Natural killer cell (primary cell): ENCODE measurements around the gene SOX13. TPM values are rescaled to one million over a fixed set of nuclear protein-coding genes. Genes with fewer than 3 reads are reported as not detected.

Experiments
- ATAC-seq, 3 donors: fragments of 150-1000 bp in 2 of 3; fragments of 200-7000 bp in 1 of 3; cut with Tn5 transposase; 1 replicate in 1 of 3; 2 replicates in 2 of 3; pipeline ENCODE4 v1.10.0; 2021; ENCODE audit warnings: mild to moderate bottlenecking in 2 of 3, moderate library complexity in 2 of 3
- DNase-seq, 2 donors: peaks; one replicate each; pipeline versions ENCODE4 v3.0.0 to v3.0.0-alpha.2; 2013 to 2021; ENCODE audit warnings: mixed read lengths in 1 of 2
- H3K27ac ChIP-seq: one replicate; pipeline ENCODE4 v1.5.1; 2013; ENCODE audit warnings: mild to moderate bottlenecking, low read length
- H3K27me3 ChIP-seq: one replicate; pipeline ENCODE4 v1.6.1; 2013; ENCODE audit warnings: low read length; ENCODE audit not compliant: control insufficient read depth, insufficient read depth
- H3K36me3 ChIP-seq: one replicate; pipeline ENCODE4 v1.6.1; 2013; ENCODE audit warnings: low read length; ENCODE audit not compliant: control insufficient read depth, insufficient read depth
- H3K4me1 ChIP-seq: one replicate; pipeline ENCODE4 v1.6.1; 2013; ENCODE audit warnings: low read length; ENCODE audit not compliant: control insufficient read depth, insufficient read depth
- H3K4me3 ChIP-seq: one replicate; pipeline ENCODE4 v1.5.1; 2013; ENCODE audit warnings: low read length
- H3K9me3 ChIP-seq: one replicate; pipeline ENCODE4 v1.6.1; 2013; ENCODE audit warnings: low read length; ENCODE audit not compliant: control insufficient read depth, insufficient read depth
- H3K27ac Mint-ChIP-seq, 2 donors: one replicate each; pipeline ENCODE4 v1.8.0; 2022; ENCODE audit warnings: mild to moderate bottlenecking in 2 of 2, mixed read lengths in 2 of 2, moderate library complexity in 1 of 2
- H3K27me3 Mint-ChIP-seq, 2 donors: one replicate each; pipeline ENCODE4 v1.8.0; 2022; ENCODE audit warnings: low read depth in 2 of 2, mixed read lengths in 2 of 2
- H3K36me3 Mint-ChIP-seq: one replicate; pipeline ENCODE4 v1.8.0; 2022; ENCODE audit warnings: mixed read lengths
- H3K4me1 Mint-ChIP-seq, 2 donors: one replicate each; pipeline ENCODE4 v1.8.0; 2022; ENCODE audit warnings: mixed read lengths in 2 of 2
- H3K4me3 Mint-ChIP-seq: one replicate; pipeline ENCODE4 v1.8.0; 2022; ENCODE audit warnings: mild to moderate bottlenecking, moderate library complexity, mixed read lengths
- H3K9me3 Mint-ChIP-seq, 2 donors: one replicate each; pipeline ENCODE4 v1.8.0; 2022; ENCODE audit warnings: mixed read lengths in 2 of 2
- WGBS: methylation state at CpG from one replicate; pipeline ENCODE4 v1.1.7; 2013; ENCODE audit warnings: missing lambda C conversion rate; ENCODE audit not compliant: insufficient coverage; 5-methylcytosine and 5-hydroxymethylcytosine counted together
- intact Hi-C: fragments of 100-400 bp; cut with micrococcal nuclease; formaldehyde crosslinking; loops from one replicate; pipeline ENCODE4 v1.14.2; 2022
- total RNA-seq, 4 donors: library from RNA; stranded (reverse); fragments of 120-200 nt in 1 of 4; gene quantifications; one replicate each; pipeline versions ENCODE4 v1.2.3 to v1.2.4, GENCODE V29; 2013 to 2022
- TF ChIP-seq, protein P1 (sequence below): fragments of 200-600 bp; IDR thresholded peaks from one replicate; pipeline ENCODE4 v1.8.0; 2022; ENCODE audit warnings: antibody characterized with exemption

SOX13 gene
- total RNA-seq, 3 donors from 2014 or later (not counting 1 experiment from before 2014, with no cell fraction given): 27.3 to 44.7 (median 41.4) TPM

DNA sequence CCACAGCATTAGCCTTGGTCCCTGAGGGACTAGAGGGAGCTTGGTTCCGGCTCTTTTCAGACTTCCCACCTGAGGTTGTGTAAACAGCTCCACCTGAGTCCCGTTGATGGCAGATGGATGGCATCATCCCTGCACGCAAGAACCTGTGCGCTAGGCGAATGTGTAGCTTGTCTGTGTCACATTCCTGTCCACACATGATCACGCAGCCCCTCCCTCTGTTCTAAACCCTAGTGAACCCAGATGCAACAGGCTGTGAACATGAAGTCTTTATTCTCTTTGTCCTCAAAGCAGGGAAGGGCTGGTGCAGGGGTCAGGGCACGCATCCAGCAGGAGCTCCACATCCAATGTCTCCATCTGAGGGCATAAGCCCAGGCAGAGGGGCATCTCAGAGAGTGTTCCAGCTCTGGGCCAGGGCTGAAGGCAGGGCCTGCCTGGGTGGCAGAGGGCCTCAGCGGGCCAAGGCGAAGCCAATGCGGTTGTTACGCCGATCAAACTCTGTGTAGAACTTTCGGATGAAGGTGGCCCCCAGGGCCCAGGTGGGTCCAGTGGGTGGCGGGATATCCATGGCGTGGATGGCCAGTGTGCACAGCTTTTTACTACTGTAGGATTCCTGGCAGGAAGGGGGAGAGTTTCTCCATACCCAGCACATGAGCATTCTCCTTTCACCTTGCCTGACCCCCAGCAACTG, 81.8 kb downstream of the SOX13 start:
- 94% methylated on average over 15 of the region's 15 CpGs for WGBS
- Mint-ChIP-seq H3K27me3 (peaks cover 0 to 8% of the 10 kb centered on the region in 2 donors), H3K27ac (no peak overlapping the region), H3K9me3 (no peaks in the 10 kb centered on the region), H3K36me3 (no peaks in the 10 kb centered on the region), H3K4me3 (no peak overlapping the region), H3K4me1 (peaks cover 0 to 4% of the 10 kb centered on the region in 2 donors)
- Histone ChIP-seq H3K27me3 (no peaks in the 10 kb centered on the region), H3K4me1 (peaks cover 17% of the 10 kb centered on the region), H3K9me3 (no peaks in the 10 kb centered on the region), H3K27ac (no peak overlapping the region), H3K36me3 (no peaks in the 10 kb centered on the region), H3K4me3 (no peak overlapping the region)
- TF ChIP-seq, protein P1, sequence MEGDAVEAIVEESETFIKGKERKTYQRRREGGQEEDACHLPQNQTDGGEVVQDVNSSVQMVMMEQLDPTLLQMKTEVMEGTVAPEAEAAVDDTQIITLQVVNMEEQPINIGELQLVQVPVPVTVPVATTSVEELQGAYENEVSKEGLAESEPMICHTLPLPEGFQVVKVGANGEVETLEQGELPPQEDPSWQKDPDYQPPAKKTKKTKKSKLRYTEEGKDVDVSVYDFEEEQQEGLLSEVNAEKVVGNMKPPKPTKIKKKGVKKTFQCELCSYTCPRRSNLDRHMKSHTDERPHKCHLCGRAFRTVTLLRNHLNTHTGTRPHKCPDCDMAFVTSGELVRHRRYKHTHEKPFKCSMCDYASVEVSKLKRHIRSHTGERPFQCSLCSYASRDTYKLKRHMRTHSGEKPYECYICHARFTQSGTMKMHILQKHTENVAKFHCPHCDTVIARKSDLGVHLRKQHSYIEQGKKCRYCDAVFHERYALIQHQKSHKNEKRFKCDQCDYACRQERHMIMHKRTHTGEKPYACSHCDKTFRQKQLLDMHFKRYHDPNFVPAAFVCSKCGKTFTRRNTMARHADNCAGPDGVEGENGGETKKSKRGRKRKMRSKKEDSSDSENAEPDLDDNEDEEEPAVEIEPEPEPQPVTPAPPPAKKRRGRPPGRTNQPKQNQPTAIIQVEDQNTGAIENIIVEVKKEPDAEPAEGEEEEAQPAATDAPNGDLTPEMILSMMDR: no peak
- DNase-seq (no peak), ATAC-seq (no peak)
- intact Hi-C loops: no loop called here

DNA sequence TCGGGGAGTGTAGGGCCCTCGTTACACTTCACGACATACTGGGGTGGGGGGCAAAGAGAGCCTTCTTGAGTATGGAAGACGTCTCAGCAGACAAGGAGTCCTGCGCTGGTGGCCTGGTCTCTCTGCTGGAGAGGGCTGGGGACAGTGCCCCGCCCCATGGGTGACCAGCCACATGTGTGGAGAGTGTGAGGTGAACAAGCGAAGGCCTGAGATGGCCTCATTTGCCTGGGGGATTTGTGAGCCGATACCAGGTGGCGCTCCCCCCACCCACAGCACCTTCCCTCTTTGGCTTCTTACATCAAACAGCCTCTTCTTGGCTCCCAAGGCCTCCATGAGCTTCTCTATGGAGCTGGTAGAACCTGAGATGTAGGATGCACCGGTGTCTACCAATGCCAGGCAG, 83.0 kb downstream of the SOX13 start:
- TF ChIP-seq, protein P1: no peak
- DNase-seq: no peak
- peaks cover 0 to 4% of the 10 kb centered on the region in 2 donors for H3K4me1 Mint-ChIP-seq
- no peak overlapping the region for H3K27ac ChIP-seq
- H3K4me3 ChIP-seq: no peak overlapping the region
- ATAC-seq: no peak
- H3K27me3 ChIP-seq: no peaks in the 10 kb centered on the region
- no peaks in the 10 kb centered on the region for H3K9me3 Mint-ChIP-seq
- H3K9me3 ChIP-seq: no peaks in the 10 kb centered on the region
- WGBS: 85% methylated on average over 10 of the region's 10 CpGs
- intact Hi-C loops: no loop called here
- no peaks in the 10 kb centered on the region for H3K36me3 Mint-ChIP-seq
- peaks cover 0 to 8% of the 10 kb centered on the region in 2 donors for H3K27me3 Mint-ChIP-seq
- H3K4me1 ChIP-seq: peaks cover 15% of the 10 kb centered on the region
- no peak overlapping the region for H3K27ac Mint-ChIP-seq
- no peaks in the 10 kb centered on the region for H3K36me3 ChIP-seq
- H3K4me3 Mint-ChIP-seq: no peak overlapping the region

DNA sequence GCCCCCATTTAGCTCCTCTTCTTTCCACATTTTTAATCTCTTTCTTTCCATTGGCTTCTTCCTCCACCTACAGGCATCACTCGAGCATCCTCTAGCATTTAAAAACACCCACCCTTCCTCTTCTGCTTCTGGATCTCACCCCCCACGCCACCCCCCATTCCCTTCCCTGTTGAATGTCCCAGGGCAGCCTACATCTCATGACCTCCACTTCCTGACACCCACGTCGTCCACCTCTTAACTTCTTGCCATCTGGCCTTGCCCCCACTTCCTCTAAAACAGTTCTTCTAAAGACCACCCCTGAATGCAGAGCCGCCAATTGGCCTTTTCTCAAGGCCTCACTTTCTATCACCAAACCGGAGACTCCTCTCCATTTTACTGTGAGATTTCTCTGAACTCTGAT, 85.0 kb downstream of the SOX13 start:
- ATAC-seq: no peak
- H3K4me3 Mint-ChIP-seq: no peak overlapping the region
- no peak for DNase-seq
- Histone ChIP-seq H3K36me3 (no peaks in the 10 kb centered on the region), H3K4me1 (peaks cover under 1% of the 10 kb centered on the region), H3K27me3 (no peaks in the 10 kb centered on the region), H3K4me3 (no peak overlapping the region), H3K9me3 (no peaks in the 10 kb centered on the region), H3K27ac (no peak overlapping the region)
- intact Hi-C loops: no loop called here
- H3K36me3 Mint-ChIP-seq: no peaks in the 10 kb centered on the region
- no peaks in the 10 kb centered on the region for H3K9me3 Mint-ChIP-seq
- WGBS: 48% methylated on average over 6 of the region's 6 CpGs
- no peak overlapping the region for H3K27ac Mint-ChIP-seq
- H3K27me3 Mint-ChIP-seq: peaks cover 0 to 7% of the 10 kb centered on the region in 2 donors
- TF ChIP-seq, protein P1: no peak
- no peaks in the 10 kb centered on the region for H3K4me1 Mint-ChIP-seq
